HL-60 (cell line): ENCODE data around the gene ARPP21.

Experiments
- DNase-seq, 2 experiments: peaks; one replicate each; pipeline ENCODE4 v3.0.0-alpha.2; 2010 to 2020; ENCODE audit warnings: low read depth in 1 of 2, low spot score in 1 of 2
- H3K27ac ChIP-seq: fragments of 250-450 bp; sonication (Bioruptor Pico); replicated peaks from 2 replicates; pipeline ENCODE4 v1.5.1; 2020; ENCODE audit warnings: mild to moderate bottlenecking, moderate library complexity
- H3K27me3 ChIP-seq: fragments of 250-450 bp; sonication (Bioruptor Pico); 2 replicates; pipeline ENCODE4 v1.5.1; 2021; ENCODE audit warnings: mild to moderate bottlenecking, moderate library complexity; ENCODE audit not compliant: insufficient read depth, poor library complexity, severe bottlenecking
- H3K4me3 ChIP-seq: replicated peaks from 2 replicates; pipeline ENCODE4 v1.5.1; 2011; ENCODE audit warnings: mild to moderate bottlenecking, control low read depth, low read length; ENCODE audit not compliant: insufficient read depth
- GABPA ChIP-seq: IDR thresholded peaks from 2 replicates; pipeline ENCODE4 v1.6.1; 2012; ENCODE audit warnings: low read depth
- POLR2AphosphoS5 ChIP-seq: IDR thresholded peaks from 2 replicates; pipeline ENCODE4 v1.6.1; 2012; ENCODE audit warnings: low read depth
- SPI1 ChIP-seq: IDR thresholded peaks from 2 replicates; pipeline ENCODE4 v1.6.1; 2012; ENCODE audit warnings: low read depth, mild to moderate bottlenecking, borderline replicate concordance
- TF ChIP-seq, protein P1 (sequence below): IDR thresholded peaks from 2 replicates; pipeline ENCODE4 v1.6.1; 2012; ENCODE audit warnings: low read depth; ENCODE audit not compliant: insufficient replicate concordance
- TF ChIP-seq, protein P2 (sequence below): IDR thresholded peaks from one replicate; pipeline ENCODE4 v1.5.1; 2011; ENCODE audit warnings: low read length, control low read depth, inconsistent platforms; ENCODE audit not compliant: insufficient read depth

ARPP21 gene

DNA sequence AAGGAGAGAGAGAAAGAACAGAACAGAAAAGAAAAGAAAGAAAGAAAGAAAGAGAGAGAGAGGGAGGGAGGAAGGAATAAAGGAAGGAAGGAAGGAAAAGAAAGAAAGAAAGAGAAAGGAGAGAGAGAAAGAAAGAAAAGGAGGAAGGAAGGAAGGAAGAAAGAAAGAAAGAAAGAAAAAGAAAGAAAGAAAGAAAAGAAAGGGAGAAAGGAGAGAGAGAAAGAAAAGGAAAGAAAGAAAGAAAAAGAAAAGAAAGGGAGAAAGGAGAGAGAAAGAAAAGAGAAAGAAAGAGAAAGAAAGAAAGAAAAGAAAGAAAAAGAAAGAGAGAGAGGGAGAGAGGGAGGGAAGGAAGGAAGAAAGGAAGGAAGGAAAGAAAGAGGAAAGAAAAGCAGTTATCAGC, 108.8 kb downstream of the ARPP21 start:
- Histone ChIP-seq H3K4me3 (no peak overlapping the region), H3K27ac (no peak overlapping the region), H3K27me3 (no peaks in the 10 kb centered on the region)
- TF ChIP-seq, protein P1, sequence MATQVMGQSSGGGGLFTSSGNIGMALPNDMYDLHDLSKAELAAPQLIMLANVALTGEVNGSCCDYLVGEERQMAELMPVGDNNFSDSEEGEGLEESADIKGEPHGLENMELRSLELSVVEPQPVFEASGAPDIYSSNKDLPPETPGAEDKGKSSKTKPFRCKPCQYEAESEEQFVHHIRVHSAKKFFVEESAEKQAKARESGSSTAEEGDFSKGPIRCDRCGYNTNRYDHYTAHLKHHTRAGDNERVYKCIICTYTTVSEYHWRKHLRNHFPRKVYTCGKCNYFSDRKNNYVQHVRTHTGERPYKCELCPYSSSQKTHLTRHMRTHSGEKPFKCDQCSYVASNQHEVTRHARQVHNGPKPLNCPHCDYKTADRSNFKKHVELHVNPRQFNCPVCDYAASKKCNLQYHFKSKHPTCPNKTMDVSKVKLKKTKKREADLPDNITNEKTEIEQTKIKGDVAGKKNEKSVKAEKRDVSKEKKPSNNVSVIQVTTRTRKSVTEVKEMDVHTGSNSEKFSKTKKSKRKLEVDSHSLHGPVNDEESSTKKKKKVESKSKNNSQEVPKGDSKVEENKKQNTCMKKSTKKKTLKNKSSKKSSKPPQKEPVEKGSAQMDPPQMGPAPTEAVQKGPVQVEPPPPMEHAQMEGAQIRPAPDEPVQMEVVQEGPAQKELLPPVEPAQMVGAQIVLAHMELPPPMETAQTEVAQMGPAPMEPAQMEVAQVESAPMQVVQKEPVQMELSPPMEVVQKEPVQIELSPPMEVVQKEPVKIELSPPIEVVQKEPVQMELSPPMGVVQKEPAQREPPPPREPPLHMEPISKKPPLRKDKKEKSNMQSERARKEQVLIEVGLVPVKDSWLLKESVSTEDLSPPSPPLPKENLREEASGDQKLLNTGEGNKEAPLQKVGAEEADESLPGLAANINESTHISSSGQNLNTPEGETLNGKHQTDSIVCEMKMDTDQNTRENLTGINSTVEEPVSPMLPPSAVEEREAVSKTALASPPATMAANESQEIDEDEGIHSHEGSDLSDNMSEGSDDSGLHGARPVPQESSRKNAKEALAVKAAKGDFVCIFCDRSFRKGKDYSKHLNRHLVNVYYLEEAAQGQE = no peak
- no peak for TF ChIP-seq SPI1
- no peak for TF ChIP-seq GABPA
- no peak for TF ChIP-seq POLR2AphosphoS5
- TF ChIP-seq, protein P2, sequence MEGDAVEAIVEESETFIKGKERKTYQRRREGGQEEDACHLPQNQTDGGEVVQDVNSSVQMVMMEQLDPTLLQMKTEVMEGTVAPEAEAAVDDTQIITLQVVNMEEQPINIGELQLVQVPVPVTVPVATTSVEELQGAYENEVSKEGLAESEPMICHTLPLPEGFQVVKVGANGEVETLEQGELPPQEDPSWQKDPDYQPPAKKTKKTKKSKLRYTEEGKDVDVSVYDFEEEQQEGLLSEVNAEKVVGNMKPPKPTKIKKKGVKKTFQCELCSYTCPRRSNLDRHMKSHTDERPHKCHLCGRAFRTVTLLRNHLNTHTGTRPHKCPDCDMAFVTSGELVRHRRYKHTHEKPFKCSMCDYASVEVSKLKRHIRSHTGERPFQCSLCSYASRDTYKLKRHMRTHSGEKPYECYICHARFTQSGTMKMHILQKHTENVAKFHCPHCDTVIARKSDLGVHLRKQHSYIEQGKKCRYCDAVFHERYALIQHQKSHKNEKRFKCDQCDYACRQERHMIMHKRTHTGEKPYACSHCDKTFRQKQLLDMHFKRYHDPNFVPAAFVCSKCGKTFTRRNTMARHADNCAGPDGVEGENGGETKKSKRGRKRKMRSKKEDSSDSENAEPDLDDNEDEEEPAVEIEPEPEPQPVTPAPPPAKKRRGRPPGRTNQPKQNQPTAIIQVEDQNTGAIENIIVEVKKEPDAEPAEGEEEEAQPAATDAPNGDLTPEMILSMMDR = no peak
- no peak for DNase-seq

DNA sequence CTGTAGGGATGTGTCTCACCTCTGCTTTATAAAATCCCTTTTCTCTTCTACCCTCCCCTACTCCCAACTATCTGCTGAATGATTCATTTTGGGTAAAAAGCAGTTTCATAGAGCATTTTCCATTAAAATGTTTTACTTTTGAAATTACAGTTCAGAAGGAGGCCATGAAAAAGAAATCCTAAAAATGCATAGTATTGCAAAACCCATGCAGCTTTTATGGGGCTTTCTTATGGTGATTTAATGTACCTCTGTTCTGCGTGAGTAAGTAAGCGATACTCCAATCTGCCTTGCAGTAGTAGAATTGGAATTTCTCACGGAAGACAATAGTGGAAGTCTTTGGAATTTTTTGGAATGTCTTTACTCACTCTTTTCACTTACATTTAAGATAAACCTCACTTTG, 111.9 kb downstream of the ARPP21 start:
- Histone ChIP-seq H3K27me3 (no peaks in the 10 kb centered on the region), H3K27ac (no peak overlapping the region), H3K4me3 (no peak overlapping the region)
- no peak for DNase-seq
- TF ChIP-seq POLR2AphosphoS5 (no peak), SPI1 (no peak), GABPA (no peak)
- TF ChIP-seq, protein P1 = no peak
- TF ChIP-seq, protein P2 = no peak

DNA sequence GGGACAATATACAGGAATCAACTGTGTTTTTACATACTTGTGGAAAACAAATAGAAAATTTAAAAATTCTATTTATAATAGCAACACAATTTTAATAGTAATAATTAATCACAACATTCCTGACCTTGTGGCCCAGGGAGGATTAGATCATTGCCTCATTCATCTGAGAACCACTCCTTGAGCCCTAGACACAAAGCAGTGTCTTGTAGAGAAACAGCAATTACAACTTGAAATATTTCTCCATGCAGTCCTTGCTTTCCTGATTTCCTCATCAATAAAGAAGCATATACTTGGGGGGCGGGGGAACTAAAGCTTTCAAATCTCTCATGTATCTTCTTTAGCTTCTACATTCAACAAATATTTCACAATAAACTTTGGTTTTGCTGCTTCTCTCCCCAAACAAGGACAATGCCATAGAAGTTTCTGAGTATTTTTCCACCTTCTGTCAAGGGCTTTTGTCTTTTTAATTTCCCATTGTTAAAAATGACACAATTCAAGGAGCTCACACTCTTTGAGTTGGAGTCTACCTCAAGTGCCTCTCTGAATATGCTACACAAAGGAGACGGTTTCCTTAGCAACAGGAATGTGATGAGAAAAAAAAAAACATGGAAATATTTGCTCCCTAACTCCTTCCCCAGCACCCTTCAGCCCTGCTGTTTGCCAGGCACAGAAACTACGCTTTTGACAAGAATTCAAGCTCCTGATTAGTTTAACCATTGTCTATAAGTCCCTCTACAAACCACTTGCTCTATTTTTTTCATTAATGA, 118.8 kb downstream of the ARPP21 start:
- Histone ChIP-seq H3K27me3 (no peaks in the 10 kb centered on the region), H3K4me3 (no peak overlapping the region), H3K27ac (no peak overlapping the region)
- TF ChIP-seq POLR2AphosphoS5 (no peak), SPI1 (no peak), GABPA (no peak)
- TF ChIP-seq, protein P2 = no peak
- TF ChIP-seq, protein P1 = no peak
- no peak for DNase-seq
